ENCODE results near the gene ME3. TPM values are rescaled to one million over a fixed set of nuclear protein-coding genes. Genes with fewer than 3 reads are reported as not detected.
A peak's percentile ranks its signal among the peaks of the same experiment; 100 is the strongest.

ME3 gene
- total and polyA plus RNA-seq, 2 experiments from 2014 or later, result 7.5 to 10.9 TPM

- H3K9me2 ChIP-seq (ENCODE audit: insufficient read depth), result no peaks in the 10 kb centered on the region
- no peak overlapping the region for H3K9ac ChIP-seq
- no peaks in the 10 kb centered on the region for H4K20me1 ChIP-seq (ENCODE audit: insufficient read depth)
- peak overlapping the region; percentile 8 for H3K4me2 ChIP-seq (ENCODE audit: unreplicated experiment)
- H2AFZ ChIP-seq, result peak overlapping the region; percentile 35
- H3K79me2 ChIP-seq (ENCODE audit: insufficient read depth), result no peaks in the 10 kb centered on the region
- in situ Hi-C loops (cut with MboI), result no loop called here
- H3K27me3 ChIP-seq (replicated peaks; ENCODE audit: insufficient read depth), result no peaks in the 10 kb centered on the region
- TF ChIP-seq EZH2phosphoT487 (IDR thresholded peaks at IDR 0.05; ENCODE audit: insufficient read depth, low read depth) (no peak), EZH2 (IDR thresholded peaks at IDR 0.05; ENCODE audit: insufficient read depth, poor library complexity, severe bottlenecking) (no peak)
- H3K36me3 ChIP-seq (ENCODE audit: low read depth), result no peaks in the 10 kb centered on the region
- WGBS, 2 experiments (ENCODE audit: low coverage in 1 of 2, low lambda C conversion rate in 2 of 2, missing lambda C conversion rate in 2 of 2), result 67% methylated on average over 6 of the region's 6 CpGs
- no peak overlapping the region for H3K4me3 ChIP-seq
- peaks cover 17% of the 10 kb centered on the region for H3F3A ChIP-seq (ENCODE audit: insufficient read depth)
- H3K4me1 ChIP-seq (ENCODE audit: insufficient read depth), result peaks cover 32% of the 10 kb centered on the region
- H3K27ac ChIP-seq, result no peak overlapping the region
- peak; percentile 12 for DNase-seq
- H3K9me3 ChIP-seq (ENCODE audit: low read depth), result no peaks in the 10 kb centered on the region
These were observed 277.3 kb downstream of the ME3 start for GRCh38 chr11:86395061-86395551.

Other genes starting within 250 kb of the ME3 start
- gene PRSS23, start 127.9 kb upstream of the ME3 start, total RNA-seq (2014; rRNA removed; shearing (Covaris generic)), result 213 and 217 TPM in 2 replicates
- 376 and 392 TPM in 2 replicates for gene PRSS23, start 127.9 kb upstream of the ME3 start, polyA plus RNA-seq (2016; fragmentation: Nextera tagmentation; extraction: Ambion mirVana)

Data from GM23248 (cell line).